ENCODE data around the gene CCDC70. TPM values are rescaled to one million over a fixed set of nuclear protein-coding genes. Genes with fewer than 3 reads are reported as not detected.

CCDC70 gene
- total RNA-seq, 1 donor from 2014 or later, result not detected

GRCh38 chr13:51849145-51850101 is 12.3 kb upstream of the CCDC70 start:
- Mint-ChIP-seq H3K4me1 (ENCODE audit: unreplicated experiment) (peaks cover 11% of the 10 kb centered on the region), H3K36me3 (ENCODE audit: low read depth, unreplicated experiment) (no peaks in the 10 kb centered on the region), H3K4me3 (ENCODE audit: unreplicated experiment) (no peak overlapping the region), H3K27ac (ENCODE audit: unreplicated experiment) (no peak overlapping the region), H3K27me3 (ENCODE audit: unreplicated experiment) (no peaks in the 10 kb centered on the region), H3K9me3 (ENCODE audit: unreplicated experiment) (no peaks in the 10 kb centered on the region)
- TF ChIP-seq CTCF (IDR thresholded peaks at IDR 0.05; ENCODE audit: unreplicated experiment), result peak; percentile 73
- peak; percentile 65 for DNase-seq (ENCODE audit: low spot score)

GRCh38 chr13:51856027-51856736 is 5.6 kb upstream of the CCDC70 start:
- DNase-seq (ENCODE audit: low spot score), result no peak

GRCh38 chr13:51856998-51857397 is 4.8 kb upstream of the CCDC70 start:
- DNase-seq (ENCODE audit: low spot score), result no peak
- no peaks in the 10 kb centered on the region for H3K4me1 Mint-ChIP-seq (ENCODE audit: unreplicated experiment)
- H3K4me3 Mint-ChIP-seq (ENCODE audit: unreplicated experiment), result no peak overlapping the region
- no peak overlapping the region for H3K27ac Mint-ChIP-seq (ENCODE audit: unreplicated experiment)
- H3K27me3 Mint-ChIP-seq (ENCODE audit: unreplicated experiment), result peaks cover 2% of the 10 kb centered on the region
- TF ChIP-seq CTCF (IDR thresholded peaks at IDR 0.05; ENCODE audit: unreplicated experiment), result no peak
- H3K36me3 Mint-ChIP-seq (ENCODE audit: low read depth, unreplicated experiment), result no peaks in the 10 kb centered on the region
- H3K9me3 Mint-ChIP-seq (ENCODE audit: unreplicated experiment), result no peaks in the 10 kb centered on the region

More at GRCh38 chr13:51856027-51856736, 5.6 kb upstream of the CCDC70 start:
- TF ChIP-seq CTCF (IDR thresholded peaks at IDR 0.05; ENCODE audit: unreplicated experiment), result no peak
- H3K4me1 Mint-ChIP-seq (ENCODE audit: unreplicated experiment), result no peaks in the 10 kb centered on the region
- no peak overlapping the region for H3K4me3 Mint-ChIP-seq (ENCODE audit: unreplicated experiment)
- H3K9me3 Mint-ChIP-seq (ENCODE audit: unreplicated experiment), result no peaks in the 10 kb centered on the region
- H3K36me3 Mint-ChIP-seq (ENCODE audit: low read depth, unreplicated experiment), result no peaks in the 10 kb centered on the region
- no peak overlapping the region for H3K27ac Mint-ChIP-seq (ENCODE audit: unreplicated experiment)
- H3K27me3 Mint-ChIP-seq (ENCODE audit: unreplicated experiment), result peaks cover 2% of the 10 kb centered on the region

GRCh38 chr13:51858433-51859247 is 3.1 kb upstream of the CCDC70 start:
- Mint-ChIP-seq H3K4me1 (ENCODE audit: unreplicated experiment) (peaks cover 8% of the 10 kb centered on the region), H3K36me3 (ENCODE audit: low read depth, unreplicated experiment) (no peaks in the 10 kb centered on the region), H3K9me3 (ENCODE audit: unreplicated experiment) (no peaks in the 10 kb centered on the region), H3K4me3 (ENCODE audit: unreplicated experiment) (no peak overlapping the region), H3K27me3 (ENCODE audit: unreplicated experiment) (peaks cover 2% of the 10 kb centered on the region), H3K27ac (ENCODE audit: unreplicated experiment) (no peak overlapping the region)
- TF ChIP-seq CTCF (IDR thresholded peaks at IDR 0.05; ENCODE audit: unreplicated experiment), result no peak
- DNase-seq (ENCODE audit: low spot score), result no peak
